ENCODE measurements around the gene CLEC4G.

- TF ChIP-seq CTCF (IDR thresholded peaks at IDR 0.05; ENCODE audit: borderline replicate concordance, extremely low read depth, low read length, poor library complexity, severe bottlenecking) (no peak), EZH2 (IDR thresholded peaks at IDR 0.05; ENCODE audit: borderline replicate concordance, low read depth, low read length, severe bottlenecking) (no peak)
Observed at GRCh38 chr19:7731218-7731595, 703 bp downstream of the CLEC4G start.
